ENCODE results near the gene CATSPER3. TPM values are rescaled to one million over a fixed set of nuclear protein-coding genes. Genes with fewer than 3 reads are reported as not detected.

CATSPER3 gene
- polyA plus RNA-seq, 1 donor from 2014 or later = 0.17 TPM

- H4K20me1 ChIP-seq (ENCODE audit: insufficient read depth) = no peaks in the 10 kb centered on the region
- H3K9ac ChIP-seq (ENCODE audit: low read length) = no peak overlapping the region
- H3K27me3 ChIP-seq (ENCODE audit: insufficient read depth, low read depth, low read length) = no peaks in the 10 kb centered on the region
- no peak overlapping the region for H3K4me2 ChIP-seq (ENCODE audit: low read length)
- H2AFZ ChIP-seq (ENCODE audit: low read depth, low read length) = no peak overlapping the region
- TF ChIP-seq EZH2 (IDR thresholded peaks at IDR 0.05; ENCODE audit: borderline replicate concordance, insufficient read depth, low read length, poor library complexity, severe bottlenecking) (no peak), SMC3 (conservative IDR thresholded peaks at IDR 0.05; ENCODE audit: poor library complexity) (no peak), TAF1 (IDR thresholded peaks at IDR 0.05; ENCODE audit: low read depth) (no peak), CTCF (IDR thresholded peaks at IDR 0.05; ENCODE audit: poor library complexity, severe bottlenecking) (no peak)
- TF ChIP-seq, protein P1, sequence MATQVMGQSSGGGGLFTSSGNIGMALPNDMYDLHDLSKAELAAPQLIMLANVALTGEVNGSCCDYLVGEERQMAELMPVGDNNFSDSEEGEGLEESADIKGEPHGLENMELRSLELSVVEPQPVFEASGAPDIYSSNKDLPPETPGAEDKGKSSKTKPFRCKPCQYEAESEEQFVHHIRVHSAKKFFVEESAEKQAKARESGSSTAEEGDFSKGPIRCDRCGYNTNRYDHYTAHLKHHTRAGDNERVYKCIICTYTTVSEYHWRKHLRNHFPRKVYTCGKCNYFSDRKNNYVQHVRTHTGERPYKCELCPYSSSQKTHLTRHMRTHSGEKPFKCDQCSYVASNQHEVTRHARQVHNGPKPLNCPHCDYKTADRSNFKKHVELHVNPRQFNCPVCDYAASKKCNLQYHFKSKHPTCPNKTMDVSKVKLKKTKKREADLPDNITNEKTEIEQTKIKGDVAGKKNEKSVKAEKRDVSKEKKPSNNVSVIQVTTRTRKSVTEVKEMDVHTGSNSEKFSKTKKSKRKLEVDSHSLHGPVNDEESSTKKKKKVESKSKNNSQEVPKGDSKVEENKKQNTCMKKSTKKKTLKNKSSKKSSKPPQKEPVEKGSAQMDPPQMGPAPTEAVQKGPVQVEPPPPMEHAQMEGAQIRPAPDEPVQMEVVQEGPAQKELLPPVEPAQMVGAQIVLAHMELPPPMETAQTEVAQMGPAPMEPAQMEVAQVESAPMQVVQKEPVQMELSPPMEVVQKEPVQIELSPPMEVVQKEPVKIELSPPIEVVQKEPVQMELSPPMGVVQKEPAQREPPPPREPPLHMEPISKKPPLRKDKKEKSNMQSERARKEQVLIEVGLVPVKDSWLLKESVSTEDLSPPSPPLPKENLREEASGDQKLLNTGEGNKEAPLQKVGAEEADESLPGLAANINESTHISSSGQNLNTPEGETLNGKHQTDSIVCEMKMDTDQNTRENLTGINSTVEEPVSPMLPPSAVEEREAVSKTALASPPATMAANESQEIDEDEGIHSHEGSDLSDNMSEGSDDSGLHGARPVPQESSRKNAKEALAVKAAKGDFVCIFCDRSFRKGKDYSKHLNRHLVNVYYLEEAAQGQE (IDR thresholded peaks at IDR 0.05; ENCODE audit: borderline replicate concordance) = no peak
- H3K4me3 ChIP-seq (ENCODE audit: low read length) = no peak overlapping the region
- H3K27ac ChIP-seq (ENCODE audit: low read length) = no peak overlapping the region
- no peaks in the 10 kb centered on the region for H3K9me2 ChIP-seq (ENCODE audit: insufficient read depth, low read length)
- H3K9me3 ChIP-seq (ENCODE audit: low read length) = no peaks in the 10 kb centered on the region
- H3K79me2 ChIP-seq (replicated peaks; ENCODE audit: insufficient read depth, low read length) = no peaks in the 10 kb centered on the region
- H3F3A ChIP-seq (ENCODE audit: insufficient read depth, low read length, poor library complexity, severe bottlenecking) = no peaks in the 10 kb centered on the region
- no peaks in the 10 kb centered on the region for H3K36me3 ChIP-seq (ENCODE audit: insufficient read depth, low read length)
Observed at GRCh38 chr5:135004376-135004775, 36.7 kb downstream of the CATSPER3 start.

DNA sequence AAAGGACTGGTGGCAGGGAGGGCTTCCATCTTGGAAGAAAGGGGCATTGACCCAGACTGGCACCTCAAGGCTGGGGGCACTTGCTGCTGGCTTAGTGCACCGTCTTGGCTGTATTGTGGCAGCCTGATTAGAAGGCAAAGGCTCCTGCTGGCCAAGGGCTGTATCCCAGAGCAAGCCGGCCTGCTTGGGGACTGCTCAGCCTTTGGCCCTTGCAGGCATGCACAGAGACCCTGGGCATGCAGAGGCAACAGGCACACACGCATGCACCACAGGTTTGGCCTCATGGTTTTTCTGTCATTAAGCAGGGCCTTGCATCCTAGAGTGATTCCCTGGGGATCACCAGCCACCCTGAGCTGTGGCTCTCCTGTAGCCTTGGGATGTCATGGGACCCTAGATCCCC is 37.4 kb downstream of the CATSPER3 start:
- Histone ChIP-seq H3K4me2 (ENCODE audit: low read length) (no peak overlapping the region), H3K79me2 (replicated peaks; ENCODE audit: insufficient read depth, low read length) (no peaks in the 10 kb centered on the region), H3K9me2 (ENCODE audit: insufficient read depth, low read length) (no peaks in the 10 kb centered on the region), H3K4me3 (ENCODE audit: low read length) (no peak overlapping the region), H3K9ac (ENCODE audit: low read length) (no peak overlapping the region), H3K36me3 (ENCODE audit: insufficient read depth, low read length) (no peaks in the 10 kb centered on the region), H3K27me3 (ENCODE audit: insufficient read depth, low read depth, low read length) (no peaks in the 10 kb centered on the region), H2AFZ (ENCODE audit: low read depth, low read length) (no peak overlapping the region), H4K20me1 (ENCODE audit: insufficient read depth) (no peaks in the 10 kb centered on the region), H3F3A (ENCODE audit: insufficient read depth, low read length, poor library complexity, severe bottlenecking) (no peaks in the 10 kb centered on the region), H3K9me3 (ENCODE audit: low read length) (no peaks in the 10 kb centered on the region), H3K27ac (ENCODE audit: low read length) (no peak overlapping the region)
- TF ChIP-seq, protein P1 (IDR thresholded peaks at IDR 0.05; ENCODE audit: borderline replicate concordance) = no peak
- TF ChIP-seq RAD21 (conservative IDR thresholded peaks at IDR 0.05) = no peak
- TF ChIP-seq SMC3 (conservative IDR thresholded peaks at IDR 0.05; ENCODE audit: poor library complexity) = no peak
- TF ChIP-seq EZH2 (IDR thresholded peaks at IDR 0.05; ENCODE audit: borderline replicate concordance, insufficient read depth, low read length, poor library complexity, severe bottlenecking) = no peak
- TF ChIP-seq MXI1 (conservative IDR thresholded peaks at IDR 0.05; ENCODE audit: poor library complexity, severe bottlenecking) = no peak
- no peak for TF ChIP-seq TAF1 (IDR thresholded peaks at IDR 0.05; ENCODE audit: low read depth)
- no peak for TF ChIP-seq EP300 (conservative IDR thresholded peaks at IDR 0.05; ENCODE audit: poor library complexity, severe bottlenecking)
- TF ChIP-seq CTCF (IDR thresholded peaks at IDR 0.05; ENCODE audit: poor library complexity, severe bottlenecking) = no peak
- TF ChIP-seq POLR2AphosphoS5 (IDR thresholded peaks at IDR 0.05) = no peak

Measured in neural cell (in vitro differentiated cells).